Measurements from ENCODE around the gene MGAM2. TPM values are rescaled to one million over a fixed set of nuclear protein-coding genes. Genes with fewer than 3 reads are reported as not detected.

MGAM2 gene
- total and polyA plus RNA-seq, 2 of the 13 experiments (the other 11 are each of a cell fraction or from before 2014, with no cell fraction given): 0.29 TPM; not detected in 1

DNA sequence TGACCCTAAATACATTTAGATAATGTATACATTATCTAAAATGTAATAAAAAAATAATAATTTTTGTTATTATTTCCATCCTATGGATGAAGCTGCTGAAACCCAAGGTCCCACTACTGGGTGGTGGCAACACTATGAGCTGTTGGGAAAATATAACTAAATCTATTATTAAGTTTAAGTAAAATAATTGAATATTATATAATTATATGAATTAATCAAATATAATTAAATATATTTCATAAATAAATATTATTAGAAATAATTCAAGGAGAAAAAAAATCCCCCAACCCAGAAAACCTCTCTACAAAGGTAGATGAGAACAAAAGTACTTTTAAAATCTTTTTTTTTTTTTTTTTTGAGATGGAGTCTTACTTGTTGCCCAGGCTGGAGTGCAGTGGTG is 138.4 kb downstream of the MGAM2 start:
- TF ChIP-seq TGIF2 (CRISPR knock-in tag; IDR thresholded peaks at IDR 0.05): no peak
- TF ChIP-seq, protein P1, sequence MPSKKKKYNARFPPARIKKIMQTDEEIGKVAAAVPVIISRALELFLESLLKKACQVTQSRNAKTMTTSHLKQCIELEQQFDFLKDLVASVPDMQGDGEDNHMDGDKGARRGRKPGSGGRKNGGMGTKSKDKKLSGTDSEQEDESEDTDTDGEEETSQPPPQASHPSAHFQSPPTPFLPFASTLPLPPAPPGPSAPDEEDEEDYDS (CRISPR knock-in tag; IDR thresholded peaks at IDR 0.05): no peak
- TF ChIP-seq, protein P2, sequence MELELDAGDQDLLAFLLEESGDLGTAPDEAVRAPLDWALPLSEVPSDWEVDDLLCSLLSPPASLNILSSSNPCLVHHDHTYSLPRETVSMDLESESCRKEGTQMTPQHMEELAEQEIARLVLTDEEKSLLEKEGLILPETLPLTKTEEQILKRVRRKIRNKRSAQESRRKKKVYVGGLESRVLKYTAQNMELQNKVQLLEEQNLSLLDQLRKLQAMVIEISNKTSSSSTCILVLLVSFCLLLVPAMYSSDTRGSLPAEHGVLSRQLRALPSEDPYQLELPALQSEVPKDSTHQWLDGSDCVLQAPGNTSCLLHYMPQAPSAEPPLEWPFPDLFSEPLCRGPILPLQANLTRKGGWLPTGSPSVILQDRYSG (CRISPR knock-in tag; IDR thresholded peaks at IDR 0.05): no peak
- TF ChIP-seq, protein P3, sequence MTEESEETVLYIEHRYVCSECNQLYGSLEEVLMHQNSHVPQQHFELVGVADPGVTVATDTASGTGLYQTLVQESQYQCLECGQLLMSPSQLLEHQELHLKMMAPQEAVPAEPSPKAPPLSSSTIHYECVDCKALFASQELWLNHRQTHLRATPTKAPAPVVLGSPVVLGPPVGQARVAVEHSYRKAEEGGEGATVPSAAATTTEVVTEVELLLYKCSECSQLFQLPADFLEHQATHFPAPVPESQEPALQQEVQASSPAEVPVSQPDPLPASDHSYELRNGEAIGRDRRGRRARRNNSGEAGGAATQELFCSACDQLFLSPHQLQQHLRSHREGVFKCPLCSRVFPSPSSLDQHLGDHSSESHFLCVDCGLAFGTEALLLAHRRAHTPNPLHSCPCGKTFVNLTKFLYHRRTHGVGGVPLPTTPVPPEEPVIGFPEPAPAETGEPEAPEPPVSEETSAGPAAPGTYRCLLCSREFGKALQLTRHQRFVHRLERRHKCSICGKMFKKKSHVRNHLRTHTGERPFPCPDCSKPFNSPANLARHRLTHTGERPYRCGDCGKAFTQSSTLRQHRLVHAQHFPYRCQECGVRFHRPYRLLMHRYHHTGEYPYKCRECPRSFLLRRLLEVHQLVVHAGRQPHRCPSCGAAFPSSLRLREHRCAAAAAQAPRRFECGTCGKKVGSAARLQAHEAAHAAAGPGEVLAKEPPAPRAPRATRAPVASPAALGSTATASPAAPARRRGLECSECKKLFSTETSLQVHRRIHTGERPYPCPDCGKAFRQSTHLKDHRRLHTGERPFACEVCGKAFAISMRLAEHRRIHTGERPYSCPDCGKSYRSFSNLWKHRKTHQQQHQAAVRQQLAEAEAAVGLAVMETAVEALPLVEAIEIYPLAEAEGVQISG (CRISPR knock-in tag; IDR thresholded peaks at IDR 0.05): no peak
- TF ChIP-seq, protein P4, sequence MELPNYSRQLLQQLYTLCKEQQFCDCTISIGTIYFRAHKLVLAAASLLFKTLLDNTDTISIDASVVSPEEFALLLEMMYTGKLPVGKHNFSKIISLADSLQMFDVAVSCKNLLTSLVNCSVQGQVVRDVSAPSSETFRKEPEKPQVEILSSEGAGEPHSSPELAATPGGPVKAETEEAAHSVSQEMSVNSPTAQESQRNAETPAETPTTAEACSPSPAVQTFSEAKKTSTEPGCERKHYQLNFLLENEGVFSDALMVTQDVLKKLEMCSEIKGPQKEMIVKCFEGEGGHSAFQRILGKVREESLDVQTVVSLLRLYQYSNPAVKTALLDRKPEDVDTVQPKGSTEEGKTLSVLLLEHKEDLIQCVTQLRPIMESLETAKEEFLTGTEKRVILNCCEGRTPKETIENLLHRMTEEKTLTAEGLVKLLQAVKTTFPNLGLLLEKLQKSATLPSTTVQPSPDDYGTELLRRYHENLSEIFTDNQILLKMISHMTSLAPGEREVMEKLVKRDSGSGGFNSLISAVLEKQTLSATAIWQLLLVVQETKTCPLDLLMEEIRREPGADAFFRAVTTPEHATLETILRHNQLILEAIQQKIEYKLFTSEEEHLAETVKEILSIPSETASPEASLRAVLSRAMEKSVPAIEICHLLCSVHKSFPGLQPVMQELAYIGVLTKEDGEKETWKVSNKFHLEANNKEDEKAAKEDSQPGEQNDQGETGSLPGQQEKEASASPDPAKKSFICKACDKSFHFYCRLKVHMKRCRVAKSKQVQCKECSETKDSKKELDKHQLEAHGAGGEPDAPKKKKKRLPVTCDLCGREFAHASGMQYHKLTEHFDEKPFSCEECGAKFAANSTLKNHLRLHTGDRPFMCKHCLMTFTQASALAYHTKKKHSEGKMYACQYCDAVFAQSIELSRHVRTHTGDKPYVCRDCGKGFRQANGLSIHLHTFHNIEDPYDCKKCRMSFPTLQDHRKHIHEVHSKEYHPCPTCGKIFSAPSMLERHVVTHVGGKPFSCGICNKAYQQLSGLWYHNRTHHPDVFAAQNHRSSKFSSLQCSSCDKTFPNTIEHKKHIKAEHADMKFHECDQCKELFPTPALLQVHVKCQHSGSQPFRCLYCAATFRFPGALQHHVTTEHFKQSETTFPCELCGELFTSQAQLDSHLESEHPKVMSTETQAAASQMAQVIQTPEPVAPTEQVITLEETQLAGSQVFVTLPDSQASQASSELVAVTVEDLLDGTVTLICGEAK (IDR thresholded peaks at IDR 0.05): no peak
- TF ChIP-seq, protein P4 (CRISPR knock-in tag; IDR thresholded peaks at IDR 0.05): no peak
- Histone ChIP-seq H4K20me1 (ENCODE audit: insufficient read depth, low read length) (no peaks in the 10 kb centered on the region), H3K36me3 (replicated peaks in 1 of 2; ENCODE audit: control insufficient read depth in 1 of 2, insufficient read depth in 2 of 2, low read length in 2 of 2) (no peaks in the 10 kb centered on the region), H2AFZ (ENCODE audit: low read length) (no peak overlapping the region), H3K4me2 (ENCODE audit: low read depth, low read length) (no peak overlapping the region), H3K9ac (ENCODE audit: insufficient read depth, low read depth, low read length) (no peak overlapping the region), H3K4me3 (replicated peaks in 1 of 3; ENCODE audit: insufficient read depth in 1 of 3, low read depth in 2 of 3, low read length in 3 of 3) (no peak overlapping the region), H3K9me3 (ENCODE audit: low read length) (no peaks in the 10 kb centered on the region), H3K27me3 (ENCODE audit: control insufficient read depth in 1 of 2, insufficient read depth in 2 of 2, low read length in 2 of 2) (no peaks in the 10 kb centered on the region; a peak in 1 of 5 replicates), H3K4me1 (ENCODE audit: insufficient read depth, low read length) (no peaks in the 10 kb centered on the region), H3K79me2 (ENCODE audit: insufficient read depth, low read length) (no peaks in the 10 kb centered on the region), H3K27ac (ENCODE audit: extremely low read length, insufficient read depth, low read length) (no peak overlapping the region)
- CTCF ChIA-PET (ENCODE audit: low intra/inter-chr PET ratio, low total read pairs): no interaction called here
- in situ Hi-C loops (cut with HindIII; ENCODE audit: extremely low pct_ligation_motif_present, low pct_unique_long_range_greater_than_20kb) (no loop called here), intact Hi-C loops (cut with micrococcal nuclease; ENCODE audit: unreplicated experiment) (no loop called here)
- BruUV-seq (replicated peaks): no TSS peak
- POLR2A ChIA-PET: no interaction called here
- no peak for ATAC-seq
- DNase-seq (ENCODE audit: low spot score): no peak
- FAIRE-seq: no peak
